Upper lobe of left lung (tissue), 6 donors: ENCODE data around the gene KRT32. TPM values are rescaled to one million over a fixed set of nuclear protein-coding genes. Genes with fewer than 3 reads are reported as not detected.

ENCODE experiments used
- ATAC-seq, 2 donors: fragments of 200-7000 bp; cut with Tn5 transposase; one replicate each; pipeline ENCODE4 v1.9.1; 2022; ENCODE audit warnings: mild to moderate bottlenecking in 2 of 2, moderate library complexity in 2 of 2; ENCODE audit not compliant: low FRiP score in 2 of 2
- DNase-seq, 2 donors: peaks; one replicate each; pipeline ENCODE4 v3.0.0-alpha.2; 2019 to 2020
- H3K27ac ChIP-seq, 4 donors: fragments of 200-600 bp; sonication (generic); one replicate each; pipeline ENCODE4 v1.5.1; 2016 to 2019
- H3K27me3 ChIP-seq, 4 donors: fragments of 200-600 bp; sonication (generic); one replicate each; pipeline ENCODE4 v1.5.1; 2017 to 2019
- H3K36me3 ChIP-seq, 4 donors: fragments of 200-600 bp; sonication (generic); one replicate each; pipeline ENCODE4 v1.5.1; 2016 to 2019
- H3K4me1 ChIP-seq, 4 donors: fragments of 200-600 bp; sonication (generic); one replicate each; pipeline ENCODE4 v1.5.1; 2018 to 2019
- H3K4me3 ChIP-seq, 4 donors: fragments of 200-600 bp; sonication (generic); one replicate each; pipeline ENCODE4 v1.5.1; 2017 to 2019; ENCODE audit warnings: mild to moderate bottlenecking in 2 of 4, moderate library complexity in 1 of 4
- H3K9me3 ChIP-seq, 4 donors: fragments of 200-600 bp; sonication (generic); one replicate each; pipeline ENCODE4 v1.5.1; 2018 to 2019
- CTCF ChIP-seq, 6 experiments: fragments of 450-650 bp in 4 of 6; fragments of 200-600 bp in 2 of 6; sonication (generic) in 2 of 6; IDR thresholded peaks; one replicate each; pipeline ENCODE4 v1.5.1; 2016 to 2019; ENCODE audit warnings: antibody characterized with exemption in 6 of 6
- EP300 ChIP-seq, 4 donors: sonication (generic); formaldehyde crosslinking; IDR thresholded peaks; one replicate each; pipeline ENCODE4 v1.5.1; 2017; ENCODE audit warnings: antibody characterized with exemption in 4 of 4, control low read depth in 2 of 4
- POLR2A ChIP-seq, 4 donors: fragments of 450-650 bp; IDR thresholded peaks; one replicate each; pipeline ENCODE4 v1.5.1; 2016 to 2017; ENCODE audit warnings: antibody characterized with exemption in 4 of 4, mild to moderate bottlenecking in 2 of 4
- POLR2AphosphoS5 ChIP-seq, 2 donors: sonication (generic); formaldehyde crosslinking; IDR thresholded peaks; one replicate each; pipeline ENCODE4 v1.5.1; 2017; ENCODE audit warnings: antibody characterized with exemption in 2 of 2
- WGBS, 2 donors: methylation state at CpG; one replicate each; pipeline ENCODE4 v1.1.5; 2017 to 2018; 5-methylcytosine and 5-hydroxymethylcytosine counted together
- total RNA-seq, 6 donors: library from RNA; depleted of rRNA in 4 of 6; stranded (reverse); fragments of >200 nt in 4 of 6; gene quantifications; one replicate each; pipeline versions ENCODE4 v1.1.0 to v1.2.1, GENCODE V29; 2016 to 2021
- donor health status: DM: no; HTN: no; CAD: no; lungs with moderate emphysema.
- donor health status: DM: no; HTN: yes; CAD: no; lungs with severe emphysema.

KRT32 gene
- total RNA-seq, 6 donors from 2014 or later = not detected

- Histone ChIP-seq H3K9me3 (no peaks in the 10 kb centered on the region), H3K4me1 (peaks cover 11 to 20% (median 14%) of the 10 kb centered on the region in 4 donors), H3K27me3 (no peaks in the 10 kb centered on the region), H3K27ac (peak overlapping the region in 2 of 4 donors; percentile 35 to 40), H3K36me3 (no peaks in the 10 kb centered on the region), H3K4me3 (no peak overlapping the region)
- DNase-seq (no peak), ATAC-seq (no peak)
- 37 to 51% methylated on average over 3 to 4 of the region's 4 CpGs for WGBS, 2 donors
- TF ChIP-seq CTCF (IDR thresholded peaks at IDR 0.05) = no peak
- TF ChIP-seq POLR2AphosphoS5 (IDR thresholded peaks at IDR 0.05) = no peak
- no peak for TF ChIP-seq EP300 (IDR thresholded peaks at IDR 0.05)
- TF ChIP-seq POLR2A (IDR thresholded peaks at IDR 0.05) = no peak
Observed at GRCh38 chr17:41492771-41493170, 25.6 kb upstream of the KRT32 start.

- no peaks in the 10 kb centered on the region for H3K36me3 ChIP-seq
- no peaks in the 10 kb centered on the region for H3K27me3 ChIP-seq
- no peak overlapping the region for H3K4me3 ChIP-seq
- 47 to 59% methylated on average over 6 of the region's 6 CpGs for WGBS, 2 donors
- no peaks in the 10 kb centered on the region for H3K9me3 ChIP-seq
- peak in 1 of 2 donors; percentile 36 for DNase-seq
- TF ChIP-seq EP300 (IDR thresholded peaks at IDR 0.05) = peak in 1 of 4 donors; percentile 65
- TF ChIP-seq POLR2AphosphoS5 (IDR thresholded peaks at IDR 0.05) = no peak
- H3K27ac ChIP-seq = peak overlapping the region in 2 of 4 donors; percentile 35 to 40
- H3K4me1 ChIP-seq = peaks cover 11 to 17% (median 12%) of the 10 kb centered on the region in 4 donors
- ATAC-seq = peak in 1 of 2 donors; percentile 30
Observed at GRCh38 chr17:41492351-41492750, 25.2 kb upstream of the KRT32 start.

- WGBS, 2 donors = 90% methylated on average over 2 of the region's 2 CpGs; no CpG with 5 or more reads in 1 of the 2 donors
- no peak for ATAC-seq
- Histone ChIP-seq H3K4me3 (no peak overlapping the region), H3K36me3 (no peaks in the 10 kb centered on the region), H3K4me1 (peaks cover 6 to 12% (median 7%) of the 10 kb centered on the region in 4 donors), H3K27ac (no peak overlapping the region), H3K27me3 (no peaks in the 10 kb centered on the region), H3K9me3 (no peaks in the 10 kb centered on the region)
- no peak for TF ChIP-seq EP300 (IDR thresholded peaks at IDR 0.05)
- no peak for TF ChIP-seq POLR2A (IDR thresholded peaks at IDR 0.05)
- no peak for TF ChIP-seq POLR2AphosphoS5 (IDR thresholded peaks at IDR 0.05)
- TF ChIP-seq CTCF (IDR thresholded peaks at IDR 0.05) = no peak
- no peak for DNase-seq
Observed at GRCh38 chr17:41491476-41491875, 24.3 kb upstream of the KRT32 start.

GRCh38 chr17:41490000-41490990 is 23.1 kb upstream of the KRT32 start:
- TF ChIP-seq POLR2A (IDR thresholded peaks at IDR 0.05) (no peak), EP300 (IDR thresholded peaks at IDR 0.05) (no peak), POLR2AphosphoS5 (IDR thresholded peaks at IDR 0.05) (no peak), CTCF (IDR thresholded peaks at IDR 0.05) (no peak)
- Histone ChIP-seq H3K9me3 (no peaks in the 10 kb centered on the region), H3K36me3 (no peaks in the 10 kb centered on the region), H3K4me1 (peaks cover 6 to 12% (median 7%) of the 10 kb centered on the region in 4 donors), H3K27ac (peak overlapping the region in 1 of 4 donors; percentile 5), H3K27me3 (no peaks in the 10 kb centered on the region), H3K4me3 (no peak overlapping the region)
- ATAC-seq (no peak), DNase-seq (no peak)
- 71 to 73% methylated on average over 10 of the region's 10 CpGs for WGBS, 2 donors

- Histone ChIP-seq H3K36me3 (no peaks in the 10 kb centered on the region), H3K27me3 (no peaks in the 10 kb centered on the region), H3K4me1 (peaks cover 6 to 12% (median 7%) of the 10 kb centered on the region in 4 donors), H3K27ac (peak within 1 kb of the TSS in 1 of 4 donors; percentile 5), H3K4me3 (no peak within 1 kb of the TSS), H3K9me3 (no peaks in the 10 kb centered on the region)
- TF ChIP-seq POLR2AphosphoS5 (IDR thresholded peaks at IDR 0.05) (no peak), POLR2A (IDR thresholded peaks at IDR 0.05) (no peak), CTCF (IDR thresholded peaks at IDR 0.05) (no peak), EP300 (IDR thresholded peaks at IDR 0.05) (no peak)
- no peak for DNase-seq
- WGBS, 2 donors = 95 to 96% methylated on average over 9 to 12 of the region's 12 CpGs
- ATAC-seq = no peak
Observed at GRCh38 chr17:41489531-41489930, 22.3 kb upstream of the KRT32 start, which contains the start of gene KRT36. TSS of gene KRT36 (minus strand) at chr17:41489910. CDS start at chr17:41489864, 46 bp downstream.
